Epidermal melanocyte (primary cell): ENCODE data around the gene TMEM242.

Experiments used
- DNase-seq: peaks from one replicate; pipeline ENCODE4 v3.0.0; 2011; ENCODE audit warnings: low spot score; ENCODE audit not compliant: insufficient read length

Gene TMEM242

DNA sequence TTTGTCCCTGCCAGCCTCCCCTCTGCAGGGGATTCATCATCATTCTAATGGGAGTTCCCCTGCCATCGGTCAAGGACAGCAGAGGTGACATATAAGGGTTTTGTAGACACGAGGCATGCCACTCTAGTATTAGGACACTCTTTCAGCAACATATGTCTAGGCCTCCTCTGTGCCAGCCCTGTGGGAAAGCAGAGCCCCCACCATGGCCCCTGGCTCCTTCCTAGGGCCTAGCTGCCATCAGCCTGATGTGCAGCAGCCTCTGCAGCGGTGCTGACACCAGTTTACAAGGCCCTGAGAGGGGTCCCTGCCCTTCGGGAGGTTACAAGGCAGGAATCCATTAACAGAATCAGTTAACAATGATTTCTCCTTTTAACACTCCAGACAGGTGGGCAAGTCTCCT, 32.5 kb downstream of the TMEM242 start:
- DNase-seq = no peak

DNA sequence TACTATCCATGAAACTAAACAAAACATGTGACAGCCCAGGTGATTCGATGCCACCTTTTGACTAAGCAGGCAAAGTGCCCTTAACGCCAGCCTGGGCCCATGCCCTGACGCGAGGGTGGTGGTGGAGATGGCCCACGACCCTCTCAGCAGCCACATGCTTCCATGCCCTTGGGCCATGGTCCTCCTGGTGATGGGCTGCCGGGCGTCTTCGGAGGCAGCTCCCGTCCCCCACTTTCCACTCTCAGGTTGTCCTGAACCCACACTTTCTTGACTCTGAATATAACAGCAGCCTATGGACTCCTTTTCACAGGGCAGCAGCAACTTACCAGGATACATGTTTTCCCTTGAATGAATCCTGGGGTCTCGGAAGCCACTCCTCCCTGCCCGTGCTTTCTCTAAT, 33.6 kb downstream of the TMEM242 start:
- no peak for DNase-seq

DNA sequence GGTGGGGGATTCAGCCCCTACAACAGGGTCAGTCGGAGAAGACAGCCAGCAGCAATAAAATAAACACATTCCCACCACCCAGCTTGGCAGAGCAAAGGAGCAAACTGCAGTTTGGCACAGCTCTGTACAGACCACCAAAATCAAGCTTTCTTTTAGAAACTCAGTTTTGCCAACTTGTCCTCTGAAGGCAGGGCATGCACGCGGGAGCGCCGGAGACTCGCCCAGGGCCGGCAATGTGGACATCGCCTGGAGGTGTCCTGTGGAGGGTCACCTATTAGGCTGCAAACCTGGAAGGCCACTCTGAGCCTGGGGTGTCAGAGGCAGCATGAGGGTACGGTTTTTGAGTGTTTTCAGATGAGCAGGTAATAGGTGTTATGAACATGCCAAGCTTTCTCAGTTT, 34.7 kb downstream of the TMEM242 start:
- no peak for DNase-seq

DNA sequence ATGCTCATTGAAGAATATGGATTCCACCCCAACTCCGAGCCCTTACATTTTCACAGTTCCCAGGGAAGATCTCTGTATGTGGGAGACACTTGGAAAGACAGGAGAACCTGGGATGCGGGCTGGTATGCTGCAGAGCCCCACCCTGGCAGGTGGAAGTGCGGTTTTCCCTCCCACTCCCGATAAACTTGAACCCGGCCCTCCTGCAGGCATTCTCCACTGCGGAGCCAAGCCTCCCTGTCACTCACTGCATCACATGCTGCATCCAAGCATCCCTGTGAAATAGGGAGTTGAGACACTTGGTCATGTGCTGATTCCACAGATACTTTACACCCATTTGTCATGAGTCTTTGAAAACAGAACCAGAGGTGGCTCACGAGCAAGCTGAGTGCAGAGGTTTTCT, 35.4 kb downstream of the TMEM242 start:
- no peak for DNase-seq

DNA sequence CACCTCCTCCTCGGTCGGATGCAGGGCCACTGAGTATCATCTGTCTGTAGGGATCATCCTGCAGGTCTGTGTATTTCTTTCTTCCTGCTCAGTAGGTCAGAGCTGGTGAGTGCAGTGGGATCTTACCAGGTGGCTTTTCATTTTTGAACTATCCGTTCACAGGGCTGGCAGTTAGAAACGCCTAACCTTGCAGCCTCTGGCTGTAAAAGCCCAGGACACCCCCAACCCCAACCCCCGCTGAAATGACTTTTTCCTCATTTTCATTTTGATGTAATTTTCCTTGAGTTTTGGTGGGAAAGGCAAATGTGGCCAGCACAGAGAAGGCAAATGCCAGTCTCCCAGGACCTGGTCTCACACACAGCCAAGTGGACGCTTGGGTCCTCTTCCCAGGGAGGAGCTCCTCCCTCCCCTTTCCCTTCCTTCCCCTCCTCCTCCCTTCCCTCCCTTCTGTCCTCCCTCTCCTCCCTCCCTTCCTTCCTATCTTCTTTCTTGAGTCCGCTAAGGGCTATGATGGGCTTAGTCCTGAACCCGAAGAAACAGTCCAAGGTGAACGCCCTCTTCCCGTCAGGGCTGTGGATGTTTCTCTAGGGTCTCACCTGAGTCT, 36.0 kb downstream of the TMEM242 start:
- DNase-seq = no peak

DNA sequence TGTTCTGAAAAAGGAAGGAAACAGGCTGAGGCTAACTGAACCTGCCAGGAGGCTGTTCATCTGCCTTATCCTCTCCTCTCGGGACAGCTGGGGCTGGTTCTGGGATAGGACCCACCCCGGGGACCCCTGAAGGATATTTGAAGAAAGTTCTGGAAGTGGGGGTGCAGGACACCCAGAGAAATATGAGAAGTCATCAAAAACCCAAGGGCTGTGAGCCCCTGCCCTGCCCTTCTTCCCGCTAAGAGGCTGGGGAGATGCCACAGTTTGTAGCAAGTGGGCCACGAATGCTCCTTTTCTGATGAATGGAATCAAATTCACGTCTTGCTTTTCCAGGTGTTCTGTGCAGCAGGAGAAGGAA, 37.9 kb downstream of the TMEM242 start:
- no peak for DNase-seq

DNA sequence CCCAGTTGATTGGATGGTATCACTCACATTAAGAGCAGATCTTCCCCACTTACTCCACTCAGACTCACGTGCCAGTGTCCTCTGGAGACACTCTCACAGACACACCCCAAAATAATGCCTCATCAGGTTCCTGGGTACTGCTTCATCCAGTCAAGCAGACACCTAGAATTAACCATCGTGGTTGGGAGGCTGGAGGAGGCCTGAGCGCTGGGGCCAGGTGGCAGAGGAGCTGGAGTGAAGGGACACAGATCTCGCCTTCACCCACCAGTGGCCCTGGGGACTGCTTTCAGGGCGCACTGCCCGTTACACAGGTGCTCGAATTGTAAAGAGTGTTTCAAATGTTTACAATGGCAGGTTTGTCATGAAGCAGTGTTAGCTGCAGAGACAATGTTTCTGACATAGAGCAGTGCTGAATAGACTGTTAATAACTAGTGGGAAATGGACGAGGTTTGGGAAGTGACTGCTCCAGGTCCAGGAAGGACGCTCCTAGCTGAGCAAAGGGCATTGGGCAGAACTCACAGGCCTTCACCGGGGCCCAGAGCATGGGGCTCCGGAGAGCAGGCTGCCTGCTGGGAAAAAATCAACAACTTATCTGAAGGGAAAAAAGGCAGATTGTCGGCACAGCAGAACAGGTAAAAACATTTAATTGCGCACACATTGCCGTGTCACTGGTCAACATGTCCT, 38.4 kb downstream of the TMEM242 start:
- no peak for DNase-seq

DNA sequence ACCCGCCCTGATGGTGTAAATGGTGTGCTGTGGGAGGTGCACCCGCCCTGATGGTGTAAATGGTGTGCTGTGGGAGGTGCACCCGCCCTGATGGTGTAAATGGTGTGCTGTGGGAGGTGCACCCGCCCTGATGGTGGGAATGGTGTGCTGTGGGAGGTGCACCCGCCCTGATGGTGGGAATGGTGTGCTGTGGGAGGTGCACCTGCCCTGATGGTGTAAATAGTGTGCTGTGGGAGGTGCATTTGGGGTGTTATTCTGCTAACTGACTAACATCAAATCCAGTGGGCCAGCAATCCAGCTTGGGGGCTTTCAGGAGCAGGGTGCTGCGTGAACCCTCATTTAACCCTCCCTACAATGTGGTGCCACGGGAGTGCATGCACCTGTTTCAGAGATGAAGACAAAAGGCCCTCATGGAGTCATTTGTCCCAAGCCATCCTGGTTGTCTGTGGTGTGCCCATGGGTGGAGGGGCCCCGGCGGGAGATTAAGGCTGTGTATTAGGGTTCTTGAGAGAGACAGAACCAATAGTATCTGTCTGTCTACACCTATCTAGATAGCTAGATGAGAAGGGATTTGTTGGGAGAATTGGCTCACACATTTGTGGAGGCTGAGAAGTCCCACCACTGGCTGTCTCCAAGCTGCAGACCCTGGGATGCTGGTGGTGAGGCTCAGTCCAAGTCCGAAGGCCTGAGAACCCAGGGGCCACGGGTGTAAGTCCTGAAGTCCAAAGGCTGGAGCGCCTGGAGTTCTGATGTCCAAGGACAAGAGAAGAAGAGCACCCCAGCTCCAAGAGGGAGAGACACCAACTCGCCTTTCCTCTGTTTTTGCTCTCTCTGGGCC, 39.2 kb downstream of the TMEM242 start:
- DNase-seq = no peak

DNA sequence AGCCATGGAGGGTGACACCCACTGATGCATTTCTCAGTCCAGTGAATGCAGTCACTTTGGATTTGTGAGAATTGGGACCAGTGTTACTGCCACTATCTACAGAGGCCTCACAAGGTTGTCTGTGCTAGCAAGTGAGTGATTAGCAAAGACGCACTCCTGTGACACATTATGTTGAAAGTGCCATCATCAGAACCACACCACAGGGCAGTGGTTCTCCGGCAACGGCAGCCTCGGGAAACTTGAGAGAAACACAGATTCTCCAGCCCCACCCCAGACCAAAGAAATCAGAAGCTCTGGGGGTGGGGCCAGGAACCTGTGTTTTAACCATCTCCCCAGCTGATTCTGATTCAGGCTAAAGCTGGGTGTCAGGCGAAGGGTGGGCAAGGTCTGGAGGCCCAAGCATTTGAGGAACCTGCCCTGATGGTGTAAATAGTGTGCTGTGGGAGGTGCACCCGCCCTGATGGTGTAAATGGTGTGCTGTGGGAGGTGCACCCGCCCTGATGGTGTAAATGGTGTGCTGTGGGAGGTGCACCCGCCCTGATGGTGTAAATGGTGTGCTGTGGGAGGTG, 39.9 kb downstream of the TMEM242 start:
- no peak for DNase-seq

DNA sequence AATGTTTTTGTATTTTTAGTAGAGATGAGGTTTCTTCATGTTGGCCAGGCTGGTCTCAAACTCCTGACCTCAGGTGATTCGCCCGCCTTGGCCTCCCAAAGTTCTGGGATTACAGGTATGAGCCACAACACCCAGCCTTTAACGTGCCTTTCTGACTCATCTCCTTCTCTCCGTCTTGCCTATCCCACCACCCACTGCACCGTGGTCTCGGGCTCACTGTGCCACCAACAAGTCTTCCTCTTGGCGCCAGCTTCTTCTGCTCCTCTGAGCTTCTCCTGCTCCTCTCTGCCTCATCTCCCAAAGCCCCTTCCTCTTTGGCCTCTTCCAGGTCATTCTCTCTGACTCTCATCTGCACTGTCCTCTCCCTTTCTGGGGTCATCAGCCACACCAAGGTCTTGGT, 41.0 kb downstream of the TMEM242 start:
- no peak for DNase-seq

DNA sequence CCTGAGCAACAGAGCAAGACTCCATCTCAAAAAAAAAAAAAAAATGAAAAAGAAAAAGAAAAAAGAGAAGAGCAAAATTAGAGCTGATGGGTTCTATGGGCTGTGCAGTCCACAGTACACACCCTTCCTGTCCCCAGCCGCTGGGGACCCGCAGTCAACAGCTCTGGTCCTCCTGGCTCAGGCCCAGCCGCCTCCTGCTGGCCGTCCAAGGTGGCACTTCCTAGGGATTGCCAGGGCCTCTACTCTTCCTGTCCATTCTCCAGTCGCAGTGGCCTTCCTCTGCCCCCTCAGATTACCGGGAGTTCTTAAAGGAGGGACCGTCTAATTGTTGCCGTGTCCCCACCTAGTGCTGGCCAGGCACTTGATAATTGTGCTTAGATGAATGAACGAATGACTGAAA, 41.7 kb downstream of the TMEM242 start:
- DNase-seq = no peak

DNA sequence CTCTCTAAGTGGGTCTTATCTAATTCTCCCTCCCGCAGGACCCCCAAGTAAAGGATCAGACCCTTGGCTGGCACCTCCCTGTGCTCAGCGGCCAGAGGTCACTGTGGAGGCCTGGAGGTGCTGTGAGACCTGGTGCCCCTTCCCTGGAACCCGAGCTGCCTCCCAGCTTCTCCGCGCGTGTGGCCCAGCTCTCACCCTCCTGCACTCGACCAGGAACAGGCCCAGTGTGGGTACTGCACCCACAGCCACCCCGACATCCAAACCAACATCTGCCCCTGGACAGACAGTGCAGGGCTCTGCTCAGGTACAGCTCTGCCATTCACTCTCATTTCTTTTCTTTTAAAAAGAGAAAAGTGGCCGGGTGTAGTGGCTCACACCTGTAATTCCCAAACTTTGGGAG, 42.4 kb downstream of the TMEM242 start:
- DNase-seq = no peak

DNA sequence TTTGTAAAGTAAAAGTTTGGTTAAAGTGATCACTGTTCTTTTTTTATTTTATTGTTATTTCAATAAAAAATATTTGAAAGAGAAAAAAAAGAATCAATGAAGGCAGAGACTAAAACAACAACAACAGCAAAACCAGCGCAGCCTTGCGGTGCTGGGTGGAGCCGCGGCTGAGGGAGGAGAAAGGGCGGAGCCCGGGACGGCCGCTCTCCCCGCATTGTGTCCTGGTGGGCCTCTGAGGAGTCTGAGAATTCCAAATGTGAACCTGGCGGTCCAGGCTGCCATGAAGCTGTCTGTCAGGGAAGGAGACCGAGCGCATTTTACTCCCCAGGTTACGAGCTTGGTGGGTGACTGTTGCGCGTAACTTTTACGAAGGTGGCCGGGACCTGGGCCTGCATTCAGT, 43.2 kb downstream of the TMEM242 start:
- no peak for DNase-seq

DNA sequence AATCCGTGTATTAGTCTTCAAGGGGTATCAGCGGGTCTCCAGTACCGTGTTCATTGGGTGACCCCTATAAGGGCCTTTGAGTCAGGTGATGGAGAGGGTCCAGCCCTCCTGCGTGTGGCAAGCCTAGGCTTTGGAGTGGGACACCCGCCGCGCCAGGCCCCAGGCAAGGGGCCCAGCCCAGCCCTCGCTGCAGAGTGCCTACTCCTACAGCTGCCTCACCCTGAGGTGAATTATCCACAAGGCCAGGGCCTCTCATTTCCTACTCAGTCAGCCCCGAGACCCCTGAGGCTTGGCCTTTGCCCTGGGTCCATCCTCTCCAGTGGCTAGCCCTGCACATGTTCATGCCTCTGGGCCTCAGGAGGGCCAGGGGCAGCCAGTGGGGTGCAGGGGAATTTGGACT, 45.1 kb downstream of the TMEM242 start:
- no peak for DNase-seq

DNA sequence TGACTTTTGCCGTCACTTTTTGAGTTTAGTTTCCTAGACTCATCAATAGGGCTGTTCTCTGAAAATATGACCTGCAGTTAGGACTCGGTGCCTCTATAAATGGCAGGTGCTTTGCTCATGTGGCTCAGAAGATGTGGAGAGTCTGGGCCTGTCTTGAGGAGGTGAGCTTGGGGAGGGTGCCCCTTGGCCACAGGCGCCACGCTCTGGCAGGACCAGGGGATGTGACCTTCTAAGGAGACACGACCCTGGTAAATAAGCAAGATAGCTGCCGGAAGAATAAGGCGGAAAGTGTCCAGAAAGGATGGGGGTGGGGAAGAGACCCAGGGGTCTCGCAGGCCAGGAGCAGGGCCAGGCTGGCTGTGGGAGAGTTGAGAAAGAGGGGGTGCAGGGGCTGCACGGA, 46.6 kb downstream of the TMEM242 start:
- no peak for DNase-seq

DNA sequence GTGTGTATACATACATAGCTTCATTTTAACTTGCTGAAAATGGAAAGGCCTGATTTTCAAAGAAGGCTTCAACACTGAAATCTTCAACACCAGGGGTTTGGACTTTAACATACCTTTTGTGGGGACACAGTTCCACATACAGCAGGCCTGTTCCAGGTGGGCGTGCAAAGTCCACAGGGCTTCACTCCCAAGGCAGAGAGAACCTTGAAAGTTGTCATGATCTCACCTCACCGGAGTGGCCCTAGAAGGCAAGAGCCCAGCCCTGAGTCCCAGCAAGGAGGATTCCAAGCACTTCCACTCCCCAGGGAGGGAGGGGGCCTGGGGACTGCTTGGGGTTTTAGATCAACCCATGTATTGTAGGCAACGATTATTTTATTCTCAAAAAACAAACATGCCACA, 47.2 kb downstream of the TMEM242 start:
- no peak for DNase-seq

DNA sequence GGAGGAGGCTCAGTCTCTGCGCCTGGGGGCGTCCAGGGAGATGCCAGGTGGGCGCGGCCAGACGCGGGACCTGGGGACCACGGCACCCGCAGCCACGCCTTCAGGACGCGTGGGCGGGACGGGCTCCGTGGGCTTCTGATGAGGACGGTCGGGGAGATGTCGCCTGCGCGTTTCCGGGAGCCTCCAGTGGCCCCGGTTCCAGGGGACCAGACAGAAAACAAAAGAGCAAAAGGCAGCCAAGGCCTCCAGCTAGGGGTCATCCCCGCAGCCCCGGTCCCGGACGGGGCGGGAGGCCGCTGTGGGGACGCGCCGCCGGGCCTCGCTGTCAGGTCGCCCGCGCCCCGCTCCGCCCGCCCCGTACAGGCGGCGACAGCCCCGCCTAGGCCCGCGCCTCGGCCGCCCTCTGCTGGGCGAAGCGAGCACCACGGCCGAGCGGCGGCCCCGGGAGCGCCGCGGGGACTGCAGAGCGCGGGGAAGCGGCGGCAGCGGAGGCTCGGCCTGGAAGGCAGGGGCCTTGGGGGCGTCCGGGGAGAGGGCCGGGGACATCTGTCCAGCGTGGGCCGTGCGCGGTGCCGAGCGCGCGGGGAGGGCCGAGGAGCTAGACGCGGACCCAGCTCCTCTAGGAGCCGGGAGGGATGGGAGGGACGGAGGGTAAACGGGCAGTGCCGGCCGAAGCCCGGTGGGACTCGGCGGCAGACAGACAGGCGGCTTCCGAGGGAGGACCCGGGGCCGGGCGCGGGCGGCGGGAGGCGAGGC, 48.7 kb downstream of the TMEM242 start:
- DNase-seq = peak; percentile 77

DNA sequence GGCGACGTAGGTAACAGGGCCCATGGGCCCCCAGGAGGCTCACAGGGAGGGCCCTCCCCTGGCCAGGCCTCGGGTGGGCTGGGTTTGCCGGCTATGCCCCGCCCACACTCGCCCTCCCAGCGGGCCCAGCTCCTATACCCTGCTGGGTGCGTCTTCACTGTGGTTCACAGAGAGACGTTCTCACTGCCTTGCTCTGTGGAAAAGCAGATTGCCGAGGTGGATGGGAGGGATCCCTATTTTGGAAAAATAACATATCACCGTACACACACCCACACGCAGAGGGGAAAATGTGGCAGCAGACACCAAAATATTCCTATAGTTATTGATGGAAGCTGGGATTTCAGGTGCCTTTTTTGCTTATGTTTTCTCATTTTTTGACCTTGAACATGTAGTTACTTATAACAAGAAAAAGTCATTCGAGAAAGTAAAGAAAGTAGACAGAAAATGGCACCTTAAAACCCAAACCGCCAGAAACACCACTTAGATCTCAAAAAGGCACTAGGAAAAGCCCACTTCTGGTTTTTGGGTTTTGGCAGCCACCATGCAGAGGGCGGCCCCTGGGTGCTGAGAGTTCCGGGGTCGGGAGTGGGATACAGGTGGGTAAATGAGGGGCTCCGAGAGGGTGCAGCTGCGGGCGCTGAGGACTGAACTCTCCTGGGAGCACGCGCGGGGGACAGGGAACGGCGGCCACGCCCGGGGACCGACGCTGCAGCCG, 49.4 kb downstream of the TMEM242 start:
- no peak for DNase-seq

DNA sequence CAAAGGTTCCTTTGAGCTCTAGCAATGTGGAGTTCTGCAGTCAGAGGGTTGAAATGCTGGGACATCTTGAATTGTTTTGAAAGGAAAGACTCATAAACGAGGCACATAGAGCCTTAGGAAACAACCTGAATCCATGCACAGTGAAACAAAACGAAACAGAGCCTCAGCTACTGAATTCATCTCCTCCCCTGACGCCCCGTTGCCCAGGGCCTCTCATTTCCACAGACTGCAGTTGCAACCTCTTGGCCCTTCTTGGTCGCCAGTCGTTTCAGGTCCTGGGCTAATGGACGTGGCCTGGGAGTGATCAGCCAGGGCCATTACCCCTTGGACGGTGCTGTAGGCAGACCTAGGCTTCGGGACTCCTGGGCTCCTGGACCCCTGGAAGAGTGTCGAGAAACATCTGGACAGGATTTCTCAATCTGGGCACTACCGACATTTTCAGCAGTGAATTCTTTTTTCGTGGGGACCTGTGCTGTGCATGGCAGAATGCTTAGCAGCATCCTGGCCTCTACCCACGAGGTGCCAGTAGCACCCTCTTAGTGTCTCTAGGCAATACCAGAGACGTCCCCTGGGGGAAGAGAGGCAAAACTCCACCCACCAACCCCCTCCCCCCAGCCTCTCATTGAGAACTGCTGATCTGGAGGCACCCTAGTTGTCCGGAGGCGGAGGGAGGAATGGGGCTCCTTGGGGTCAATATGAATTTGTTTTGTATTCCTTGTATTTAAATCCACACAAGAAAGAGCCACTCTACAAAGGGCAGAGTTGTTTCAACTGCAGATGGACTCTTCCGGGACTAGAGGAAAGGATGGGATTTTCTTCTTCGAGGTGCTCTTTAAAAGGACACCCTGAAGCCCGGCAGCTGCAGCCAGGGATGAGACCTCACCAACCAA, 50.2 kb downstream of the TMEM242 start:
- DNase-seq = no peak

DNA sequence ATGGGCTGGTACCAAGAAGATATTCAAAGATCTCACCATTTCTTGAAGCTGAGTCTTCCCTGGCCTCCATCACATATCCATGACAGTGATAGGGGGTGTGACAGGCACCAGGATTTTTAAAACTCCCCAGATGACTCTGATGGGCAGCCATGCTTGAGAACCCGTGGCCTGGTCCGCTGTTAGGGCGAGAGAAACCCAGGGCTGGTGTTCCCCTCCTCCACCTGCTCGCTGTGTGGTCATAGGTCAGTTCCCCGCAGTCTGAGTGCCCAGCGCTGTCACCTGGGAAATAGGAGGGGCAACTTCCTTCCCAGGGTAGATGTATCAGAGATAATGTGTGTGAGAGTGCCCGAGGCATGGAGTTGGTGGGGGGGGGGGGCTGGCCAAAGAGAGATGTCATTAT, 50.9 kb downstream of the TMEM242 start:
- no peak for DNase-seq
